Epithelial cell of proximal tubule (primary cell): ENCODE results near the gene C2CD3. TPM values are rescaled to one million over a fixed set of nuclear protein-coding genes. Genes with fewer than 3 reads are reported as not detected.

Experiments
- DNase-seq: peaks from one replicate; pipeline ENCODE4 v3.0.0-alpha.2; 2011; ENCODE audit warnings: low read depth
- H3K4me3 ChIP-seq: 2 replicates; pipeline ENCODE4 v1.5.1; 2011; ENCODE audit warnings: low read depth, mild to moderate bottlenecking, low read length
- total RNA-seq: library from RNA; depleted of rRNA; stranded (reverse); fragments of >200 nt; gene quantifications from 2 replicates; pipeline ENCODE4 v1.2.3, GENCODE V29; 2015
- TF ChIP-seq, protein P1 (sequence below): conservative IDR thresholded peaks from 2 replicates; pipeline ENCODE4 v1.5.1; 2012; ENCODE audit warnings: low read depth, mild to moderate bottlenecking, low read length

Gene C2CD3
- total RNA-seq, 1 donor from 2014 or later, result 15.1 TPM

DNA sequence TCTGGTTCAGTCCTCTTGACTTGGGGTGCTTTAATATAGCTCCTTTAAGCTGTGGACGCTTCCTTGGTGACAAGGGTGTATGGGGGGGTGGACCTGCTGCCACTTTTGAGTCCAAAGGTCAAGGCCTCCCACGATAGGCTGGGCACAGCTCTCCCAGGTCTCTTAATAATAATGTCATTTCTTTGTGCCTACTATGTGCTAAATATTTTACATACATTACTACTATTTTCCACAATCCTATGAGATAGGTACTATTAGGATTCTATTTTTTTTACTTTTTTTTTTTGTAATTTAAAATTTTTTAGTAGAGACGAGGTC lies 161.6 kb downstream of the C2CD3 start:
- H3K4me3 ChIP-seq, result no peak overlapping the region
- DNase-seq, result no peak
- TF ChIP-seq, protein P1, sequence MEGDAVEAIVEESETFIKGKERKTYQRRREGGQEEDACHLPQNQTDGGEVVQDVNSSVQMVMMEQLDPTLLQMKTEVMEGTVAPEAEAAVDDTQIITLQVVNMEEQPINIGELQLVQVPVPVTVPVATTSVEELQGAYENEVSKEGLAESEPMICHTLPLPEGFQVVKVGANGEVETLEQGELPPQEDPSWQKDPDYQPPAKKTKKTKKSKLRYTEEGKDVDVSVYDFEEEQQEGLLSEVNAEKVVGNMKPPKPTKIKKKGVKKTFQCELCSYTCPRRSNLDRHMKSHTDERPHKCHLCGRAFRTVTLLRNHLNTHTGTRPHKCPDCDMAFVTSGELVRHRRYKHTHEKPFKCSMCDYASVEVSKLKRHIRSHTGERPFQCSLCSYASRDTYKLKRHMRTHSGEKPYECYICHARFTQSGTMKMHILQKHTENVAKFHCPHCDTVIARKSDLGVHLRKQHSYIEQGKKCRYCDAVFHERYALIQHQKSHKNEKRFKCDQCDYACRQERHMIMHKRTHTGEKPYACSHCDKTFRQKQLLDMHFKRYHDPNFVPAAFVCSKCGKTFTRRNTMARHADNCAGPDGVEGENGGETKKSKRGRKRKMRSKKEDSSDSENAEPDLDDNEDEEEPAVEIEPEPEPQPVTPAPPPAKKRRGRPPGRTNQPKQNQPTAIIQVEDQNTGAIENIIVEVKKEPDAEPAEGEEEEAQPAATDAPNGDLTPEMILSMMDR, result no peak

GRCh38 chr11:74008373-74009229 lies 162.2 kb downstream of the C2CD3 start, which contains the start of gene UCP3:
UCP3 (minus strand) TSS chr11:74009085; CDS start chr11:74007042, 2,043 bp downstream.
- no peak within 1 kb of the TSS for H3K4me3 ChIP-seq
- TF ChIP-seq, protein P1, result no peak

DNA sequence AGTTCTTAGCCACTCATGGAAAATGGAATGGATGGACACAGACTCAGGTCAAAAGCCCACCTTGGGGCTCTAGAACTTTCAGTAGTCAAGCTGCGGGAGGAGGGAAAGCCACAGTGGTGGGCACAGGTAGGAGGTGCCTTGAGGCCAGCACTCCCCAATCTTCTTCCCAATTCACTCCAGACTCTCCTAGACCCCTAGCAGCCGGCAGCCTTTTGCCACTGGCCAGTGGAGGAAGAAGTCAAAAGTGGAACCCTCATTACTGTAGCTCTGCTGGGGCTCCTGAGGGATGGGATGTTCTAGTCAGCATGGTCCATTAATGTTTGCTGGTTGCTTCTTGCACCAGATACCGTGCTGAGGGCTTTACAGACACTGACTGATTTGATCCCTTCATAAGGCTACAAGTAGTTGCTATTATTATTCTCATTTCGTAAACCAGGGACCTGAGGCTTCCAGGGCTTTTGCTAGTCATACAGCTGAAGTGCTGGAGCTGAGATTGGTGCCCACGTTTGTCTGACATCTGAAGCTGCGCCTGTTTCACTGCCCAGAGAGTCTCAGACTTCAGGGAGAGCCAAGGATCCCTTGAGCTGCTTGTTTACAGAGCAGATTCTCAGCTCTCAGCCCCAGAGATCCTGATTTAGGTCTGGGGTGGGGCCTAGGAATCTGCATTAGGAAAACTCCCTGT lies 163.0 kb downstream of the C2CD3 start:
- TF ChIP-seq, protein P1, result no peak
- no peak for DNase-seq
- H3K4me3 ChIP-seq, result no peak overlapping the region

More at GRCh38 chr11:74008373-74009229, 162.2 kb downstream of the C2CD3 start, which contains the start of gene UCP3:
- no peak for DNase-seq

GRCh38 chr11:74006743-74007304 lies 164.0 kb downstream of the C2CD3 start:
- no peak overlapping the region for H3K4me3 ChIP-seq
- no peak for DNase-seq
- TF ChIP-seq, protein P1, result no peak

DNA sequence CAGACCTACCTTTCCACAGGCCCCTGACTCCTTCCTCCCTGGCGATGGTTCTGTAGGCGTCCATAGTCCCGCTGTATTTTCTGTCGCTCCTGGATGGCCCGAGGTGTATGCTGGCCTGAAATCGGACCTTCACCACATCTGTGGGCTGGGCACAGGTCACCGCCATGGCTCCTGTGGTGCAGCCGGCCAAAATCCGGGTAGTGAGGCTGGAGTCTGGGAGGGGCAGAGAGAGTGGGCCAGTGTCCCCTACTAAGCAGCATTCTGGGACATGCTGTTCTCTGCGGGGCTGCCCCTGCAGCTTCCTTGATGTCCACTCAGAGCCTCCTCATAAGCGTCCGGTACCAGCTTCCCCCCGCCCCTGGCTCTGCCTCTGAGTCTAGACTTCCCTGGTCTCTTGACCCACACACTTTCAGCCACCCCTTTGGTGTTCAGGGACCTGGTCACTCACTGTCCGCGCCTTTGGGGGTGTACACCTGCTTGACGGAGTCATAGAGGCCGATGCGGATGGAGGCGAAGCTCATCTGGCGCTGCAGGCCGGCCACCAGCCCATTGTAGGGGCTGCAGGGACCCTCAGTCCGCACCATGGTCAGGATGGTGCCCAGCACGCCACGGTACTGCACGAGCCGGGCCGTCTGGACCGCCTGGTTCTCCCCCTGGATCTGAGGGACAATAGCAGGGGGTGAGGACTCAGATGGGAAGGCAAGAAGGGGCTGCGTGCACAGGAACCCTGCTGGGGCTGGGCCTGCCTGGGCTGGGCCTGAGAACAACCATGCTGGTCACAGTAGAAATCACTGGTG lies 164.9 kb downstream of the C2CD3 start:
- TF ChIP-seq, protein P1, result no peak
- no peak overlapping the region for H3K4me3 ChIP-seq
- DNase-seq, result no peak

DNA sequence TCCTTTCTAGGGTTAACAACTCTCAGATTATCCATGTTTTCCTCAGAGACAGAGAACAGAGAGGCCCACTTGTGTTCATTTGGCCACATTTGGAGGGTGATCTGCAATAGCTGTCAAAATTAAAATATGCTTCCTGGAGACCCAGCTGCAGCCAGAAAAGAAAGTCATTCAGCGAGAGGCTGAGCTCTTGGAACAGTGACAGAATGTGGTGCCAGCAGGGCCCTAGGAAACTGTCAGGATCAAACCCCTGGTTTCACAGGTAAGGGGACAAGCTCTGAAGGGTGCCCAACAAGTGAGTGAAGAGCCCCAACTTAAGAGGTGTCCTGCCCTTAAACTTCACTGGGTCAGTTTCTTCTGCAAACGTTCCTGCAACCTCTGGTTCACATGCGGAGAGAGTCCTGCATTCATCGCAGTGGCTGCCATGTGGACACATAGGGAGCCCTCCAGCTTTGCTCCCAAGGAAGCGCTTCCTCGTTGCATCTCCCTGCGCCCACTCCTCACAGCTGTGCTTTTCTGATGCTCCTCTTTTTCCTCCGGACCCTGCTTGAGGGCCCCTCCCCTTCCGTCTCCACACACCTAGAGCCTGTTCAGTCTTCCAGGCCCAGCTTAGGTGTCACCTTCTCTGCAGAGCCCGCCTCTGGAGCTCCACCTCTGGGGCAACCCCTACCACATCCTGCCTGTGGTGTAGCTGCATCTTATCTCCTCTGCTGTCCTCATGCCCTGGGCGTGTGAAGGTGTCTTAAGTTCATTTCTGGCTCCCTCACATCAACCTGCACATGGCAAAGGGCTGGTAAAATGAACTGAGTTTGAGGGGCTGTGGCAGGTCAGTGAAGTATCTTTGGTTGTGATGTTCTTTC lies 165.8 kb downstream of the C2CD3 start:
- DNase-seq, result no peak
- H3K4me3 ChIP-seq, result no peak overlapping the region
- TF ChIP-seq, protein P1, result no peak
